ENCODE measurements around the gene CYP27C1. TPM values are rescaled to one million over a fixed set of nuclear protein-coding genes. Genes with fewer than 3 reads are reported as not detected.

CYP27C1 gene
- total RNA-seq, 4 donors from 2014 or later = 0.14 to 0.64 (median 0.20) TPM; not detected in 1

- in situ Hi-C loops (cut with MboI; ENCODE audit: low pct_ligation_motif_present in 1 of 4, low pct_unique_long_range_greater_than_20kb in 1 of 4, low sequenced_read_pairs in 3 of 4) (no loop called here), intact Hi-C loops (cut with DNase I; ENCODE audit: low total_unique reads) (no loop called here)
- Histone ChIP-seq H3K27me3 (peaks cover 6% of the 10 kb centered on the region), H3K4me3 (no peak overlapping the region), H3K4me1 (no peaks in the 10 kb centered on the region), H3K9me3 (peaks cover 0 to 2% of the 10 kb centered on the region in 2 donors), H3K27ac (no peak overlapping the region), H3K36me3 (no peaks in the 10 kb centered on the region)
- no peak for DNase-seq
- 42 to 63% methylated on average over 4 of the region's 4 CpGs for WGBS, 2 donors (ENCODE audit: low coverage in 1 of 2)
- TF ChIP-seq CTCF (IDR thresholded peaks at IDR 0.05) (no peak), EP300 (IDR thresholded peaks at IDR 0.05; ENCODE audit: low read depth) (no peak), POLR2A (IDR thresholded peaks at IDR 0.05) (no peak), POLR2AphosphoS5 (IDR thresholded peaks at IDR 0.05) (no peak)
These were observed 34.4 kb downstream of the CYP27C1 start for GRCh38 chr2:127185705-127186104.

- Histone ChIP-seq H3K36me3 (no peaks in the 10 kb centered on the region), H3K4me1 (no peaks in the 10 kb centered on the region), H3K27ac (no peak overlapping the region), H3K27me3 (peaks cover 6% of the 10 kb centered on the region), H3K4me3 (no peak overlapping the region), H3K9me3 (peaks cover 0 to 6% of the 10 kb centered on the region in 2 donors)
- WGBS, 2 donors (ENCODE audit: low coverage in 1 of 2) = 70 to 74% methylated on average over 3 to 9 of the region's 9 CpGs
- TF ChIP-seq POLR2A (IDR thresholded peaks at IDR 0.05) = no peak
- no peak for TF ChIP-seq EP300 (IDR thresholded peaks at IDR 0.05; ENCODE audit: low read depth)
- TF ChIP-seq CTCF (IDR thresholded peaks at IDR 0.05) = no peak
- no peak for TF ChIP-seq POLR2AphosphoS5 (IDR thresholded peaks at IDR 0.05)
- DNase-seq = no peak
- intact Hi-C loops (cut with DNase I; ENCODE audit: low total_unique reads) (no loop called here), in situ Hi-C loops (cut with MboI; ENCODE audit: low pct_ligation_motif_present in 1 of 4, low pct_unique_long_range_greater_than_20kb in 1 of 4, low sequenced_read_pairs in 3 of 4) (no loop called here)
These were observed 35.0 kb downstream of the CYP27C1 start for GRCh38 chr2:127185093-127185492.

DNA sequence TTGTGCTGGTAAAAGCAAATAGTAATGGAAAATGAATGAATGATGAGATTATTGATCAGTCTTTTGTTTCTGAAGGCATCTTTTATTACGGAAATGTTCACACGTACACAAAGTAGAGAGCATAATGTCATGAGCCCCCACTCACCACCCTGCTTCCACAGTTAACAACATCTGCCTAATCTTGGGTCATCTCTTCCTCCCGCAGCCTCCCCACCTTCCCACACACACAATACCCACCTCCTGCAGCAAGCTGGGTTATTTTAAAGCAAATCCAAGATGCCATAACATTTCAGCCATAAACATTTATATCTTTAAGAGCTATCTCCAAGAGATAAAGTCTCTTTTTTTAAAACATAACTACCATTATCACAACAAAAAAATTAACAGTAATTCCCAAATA is 36.3 kb downstream of the CYP27C1 start:
- Histone ChIP-seq H3K36me3 (no peaks in the 10 kb centered on the region), H3K9me3 (peaks cover 0 to 6% of the 10 kb centered on the region in 2 donors), H3K4me1 (no peaks in the 10 kb centered on the region), H3K4me3 (no peak overlapping the region), H3K27me3 (peaks cover 6% of the 10 kb centered on the region), H3K27ac (no peak overlapping the region)
- in situ Hi-C loops (cut with MboI; ENCODE audit: low pct_ligation_motif_present in 1 of 4, low pct_unique_long_range_greater_than_20kb in 1 of 4, low sequenced_read_pairs in 3 of 4) = no loop called here
- intact Hi-C loops (cut with DNase I; ENCODE audit: low total_unique reads) = no loop called here
- TF ChIP-seq POLR2AphosphoS5 (IDR thresholded peaks at IDR 0.05) = no peak
- TF ChIP-seq EP300 (IDR thresholded peaks at IDR 0.05; ENCODE audit: low read depth) = no peak
- TF ChIP-seq POLR2A (IDR thresholded peaks at IDR 0.05) = no peak
- no peak for TF ChIP-seq CTCF (IDR thresholded peaks at IDR 0.05)
- no peak for DNase-seq
- WGBS, 2 donors (ENCODE audit: low coverage in 1 of 2) = 78 to 81% methylated on average over 3 of the region's 3 CpGs

DNA sequence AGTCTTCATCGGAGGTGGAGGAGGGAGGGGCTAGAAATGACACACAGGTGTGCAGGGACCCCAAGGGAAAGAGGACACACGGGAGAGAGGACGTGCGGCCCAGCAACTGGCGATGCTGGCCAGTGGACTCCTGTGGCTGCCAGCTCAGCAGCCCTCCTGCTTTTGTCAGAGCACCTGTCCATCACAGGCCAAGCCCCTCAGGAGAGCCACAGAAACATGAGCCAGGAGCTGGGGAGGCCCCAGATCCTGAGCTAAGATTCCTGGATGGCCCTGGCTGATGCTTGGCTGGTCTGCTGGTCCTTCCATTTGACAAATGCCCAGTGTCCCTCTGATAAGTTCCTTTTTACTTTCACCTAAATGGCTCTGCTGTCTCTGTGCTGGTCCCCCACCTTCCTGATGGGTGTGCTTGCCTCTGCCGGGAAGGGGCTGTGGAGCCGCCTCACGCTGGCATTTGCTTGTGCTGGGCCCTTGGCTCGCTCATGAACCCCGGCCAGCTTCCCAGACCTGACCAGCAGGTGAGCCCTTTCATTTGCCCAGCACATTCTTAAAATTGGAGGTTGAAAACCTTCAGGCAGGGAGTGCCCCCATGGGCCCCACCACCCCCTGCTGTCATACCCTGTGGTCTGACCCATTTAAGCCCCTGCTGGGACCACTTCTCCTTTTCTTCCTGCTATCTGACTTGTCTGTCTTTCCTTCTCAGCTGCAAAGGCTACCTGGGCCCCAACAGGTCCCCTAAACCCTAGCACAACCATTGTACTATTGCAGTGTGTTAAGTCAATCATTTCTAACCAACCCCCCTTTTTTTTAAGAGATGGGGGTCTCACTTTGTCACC is 37.3 kb downstream of the CYP27C1 start:
- 78 to 95% methylated on average over 3 to 10 of the region's 10 CpGs for WGBS, 2 donors (ENCODE audit: low coverage in 1 of 2)
- intact Hi-C loops (cut with DNase I; ENCODE audit: low total_unique reads) = no loop called here
- TF ChIP-seq POLR2A (IDR thresholded peaks at IDR 0.05) (no peak), POLR2AphosphoS5 (IDR thresholded peaks at IDR 0.05) (no peak), EP300 (IDR thresholded peaks at IDR 0.05; ENCODE audit: low read depth) (no peak), CTCF (IDR thresholded peaks at IDR 0.05) (no peak)
- Histone ChIP-seq H3K36me3 (no peaks in the 10 kb centered on the region), H3K27ac (no peak overlapping the region), H3K27me3 (peaks cover 6% of the 10 kb centered on the region), H3K4me1 (peaks cover 0 to under 1% (median 0%) of the 10 kb centered on the region in 4 donors), H3K4me3 (no peak overlapping the region), H3K9me3 (peaks cover 0 to 6% of the 10 kb centered on the region in 2 donors)
- in situ Hi-C loops (cut with MboI; ENCODE audit: low pct_ligation_motif_present in 1 of 4, low pct_unique_long_range_greater_than_20kb in 1 of 4, low sequenced_read_pairs in 3 of 4) = no loop called here
- DNase-seq = no peak
